CD4-positive, alpha-beta T cell treated with Interleukin-15 for 4 hours (primary cell): ENCODE results near the gene ATXN2L.
"Not testable (repeated sequence)": the region's sequence is repeated elsewhere in the genome, so short reads cannot be mapped to it uniquely, and the experiment has no call there.

ENCODE experiments used
- DNase-seq: peaks from one replicate; pipeline ENCODE4 v3.0.0-alpha.2; 2020; ENCODE audit warnings: low spot score

Gene ATXN2L

DNA sequence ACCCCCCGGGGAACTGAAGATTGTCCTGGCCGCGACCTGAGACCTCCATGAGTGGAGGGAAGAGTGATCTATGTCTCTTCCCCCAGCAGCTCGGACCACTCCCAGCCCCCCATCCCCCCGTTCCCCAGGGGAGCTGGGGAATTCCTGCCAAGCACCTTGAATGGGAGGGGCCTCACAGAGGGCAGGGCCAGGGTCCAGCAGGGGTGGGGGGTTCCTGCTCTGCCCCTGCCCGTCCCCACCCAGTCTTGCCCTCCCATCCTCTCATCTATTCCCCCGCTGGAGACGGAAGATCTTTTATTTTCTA is 13.9 kb downstream of the ATXN2L start:
- DNase-seq, result no peak

- no peak for DNase-seq
These were observed 15.1 kb downstream of the ATXN2L start for GRCh38 chr16:28837672-28838557.

DNA sequence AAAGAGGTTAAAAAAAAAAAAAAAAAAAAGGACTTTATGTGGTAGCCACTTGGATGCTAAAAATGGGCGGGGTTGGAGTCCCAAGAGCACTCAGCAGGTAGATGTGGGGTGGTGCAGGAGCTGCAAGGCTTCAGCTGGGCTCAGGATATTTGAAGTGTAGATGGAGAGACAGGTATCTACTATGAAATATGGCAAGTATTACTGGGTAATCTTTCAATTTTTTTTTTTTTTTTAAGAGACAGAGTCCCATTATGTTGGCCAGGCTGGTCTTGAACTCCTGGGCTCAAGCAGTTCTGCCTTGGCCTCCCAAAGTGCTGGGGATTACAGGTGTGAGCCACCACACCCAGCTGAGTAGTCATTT is 15.7 kb downstream of the ATXN2L start:
- no peak for DNase-seq

DNA sequence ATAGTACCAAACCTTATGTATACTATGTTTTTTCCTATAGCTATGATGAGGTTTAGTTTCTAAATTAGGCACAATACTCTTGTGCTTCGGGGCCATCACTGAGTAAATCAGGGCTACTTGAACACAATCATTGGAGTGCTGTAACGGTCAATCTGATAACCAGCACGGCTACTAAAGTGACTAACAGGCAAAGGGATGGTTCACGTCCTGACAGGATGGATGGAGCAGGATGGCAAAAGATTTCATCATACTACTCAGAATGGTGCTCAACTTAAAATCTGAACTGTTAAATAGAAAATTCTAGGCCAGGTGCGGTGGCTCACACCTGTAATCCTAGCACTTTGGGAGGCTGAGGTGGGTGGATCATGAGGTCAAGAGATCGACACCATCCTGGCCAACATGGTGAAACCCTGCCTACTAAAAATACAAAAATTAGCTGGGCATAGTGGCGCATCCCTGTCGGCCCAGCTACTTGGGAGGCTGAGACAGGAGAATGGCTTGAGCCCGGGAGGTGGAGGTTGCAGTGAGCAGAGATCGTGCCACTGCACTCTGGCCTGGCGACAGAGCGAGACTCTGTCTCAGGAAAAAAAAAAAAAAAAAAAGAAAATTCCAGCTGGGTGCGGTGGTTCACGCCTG is 16.3 kb downstream of the ATXN2L start:
- no peak for DNase-seq

DNA sequence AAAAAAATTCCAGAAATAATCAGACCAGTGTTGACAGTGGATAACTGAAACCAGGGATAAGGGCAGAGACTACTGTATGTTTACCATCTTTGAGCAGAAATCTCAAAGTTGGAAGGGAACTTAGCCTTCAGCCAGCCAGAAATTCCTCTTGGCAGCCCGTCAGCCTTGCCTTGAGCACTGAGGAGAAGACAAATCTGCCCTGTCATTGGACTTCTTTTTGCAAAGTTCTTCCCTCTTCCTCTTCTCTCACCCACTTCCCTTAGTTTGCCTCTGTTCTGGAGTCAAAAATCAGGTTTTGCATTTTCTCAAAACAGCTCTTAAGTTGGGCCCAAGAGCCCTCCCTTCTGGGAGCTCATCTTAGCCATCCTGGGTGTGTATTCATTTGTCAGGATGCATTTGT is 17.1 kb downstream of the ATXN2L start:
- DNase-seq, result no peak

DNA sequence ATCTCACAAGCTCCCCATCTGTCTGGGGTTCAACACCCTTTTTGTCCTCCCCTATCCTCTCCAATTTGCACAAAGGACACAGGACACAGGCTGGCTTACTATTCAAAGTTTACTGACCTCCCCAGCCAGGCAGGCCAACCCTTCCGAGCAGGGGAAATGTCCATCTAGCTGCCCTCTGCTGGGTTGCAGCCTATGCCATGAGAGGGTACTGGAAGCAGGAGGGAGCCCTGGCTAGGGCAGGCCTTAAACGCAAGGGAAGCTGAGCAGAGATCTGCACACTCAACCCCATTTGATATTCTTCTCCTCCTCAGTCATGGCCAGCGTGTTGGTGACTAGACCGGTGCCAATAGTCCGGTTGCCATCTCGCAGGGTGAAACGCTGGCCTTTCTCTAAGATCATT is 19.9 kb downstream of the ATXN2L start:
- DNase-seq, result no peak

- DNase-seq, result no peak
These were observed 21.0 kb downstream of the ATXN2L start for GRCh38 chr16:28843766-28844165.

DNA sequence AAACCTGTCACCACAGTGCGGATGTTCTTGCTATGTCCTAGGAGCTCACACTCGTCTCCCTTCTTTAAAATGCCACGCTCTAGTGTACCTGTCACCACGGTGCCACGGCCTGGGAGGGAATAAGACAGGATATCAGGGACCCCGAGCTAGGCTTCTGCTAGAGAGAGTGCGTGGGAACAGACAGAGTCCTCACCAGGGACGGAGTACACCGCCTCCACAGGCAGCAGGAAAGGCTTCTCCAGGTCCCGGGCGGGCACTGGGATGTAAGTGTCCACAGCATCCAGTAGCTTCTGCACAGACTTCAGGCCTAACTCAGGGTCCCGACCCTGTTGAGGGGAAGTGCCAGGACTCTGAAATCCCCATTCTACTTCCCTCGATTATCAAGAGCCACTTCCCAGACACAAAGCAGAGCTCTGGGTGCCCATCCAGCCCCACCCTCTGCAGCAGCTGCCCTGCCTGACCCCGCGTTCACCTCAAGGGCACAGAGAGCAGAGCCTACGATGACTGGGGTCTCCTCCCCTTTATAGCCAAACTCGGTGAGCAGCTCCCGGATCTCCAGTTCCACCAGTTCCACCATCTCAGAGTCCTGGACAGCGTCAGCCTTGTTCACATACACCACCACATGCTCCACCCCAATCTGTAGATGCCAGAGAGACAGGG is 21.6 kb downstream of the ATXN2L start:
- DNase-seq, result no peak

DNA sequence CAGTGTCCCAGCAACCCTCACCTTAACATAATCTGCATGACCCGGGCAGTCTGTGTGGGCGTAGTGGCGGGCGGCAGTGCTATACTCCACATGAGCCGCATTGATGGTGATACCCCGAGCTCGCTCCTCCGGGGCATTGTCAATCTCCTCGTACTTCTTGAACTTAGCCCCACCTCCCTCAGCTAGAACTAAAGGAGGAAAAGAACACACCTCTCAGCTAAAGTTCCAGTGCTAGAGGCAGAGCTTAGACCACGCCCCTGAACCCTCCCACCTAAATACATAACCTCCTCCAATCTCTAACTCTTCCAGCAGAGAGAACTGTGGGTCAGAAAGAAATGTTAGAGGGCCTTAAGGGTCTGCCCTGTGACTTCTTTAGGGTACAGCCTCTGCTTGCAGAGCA is 22.5 kb downstream of the ATXN2L start:
- no peak for DNase-seq

GRCh38 chr16:28845761-28846079 is 22.9 kb downstream of the ATXN2L start:
- no peak for DNase-seq

DNA sequence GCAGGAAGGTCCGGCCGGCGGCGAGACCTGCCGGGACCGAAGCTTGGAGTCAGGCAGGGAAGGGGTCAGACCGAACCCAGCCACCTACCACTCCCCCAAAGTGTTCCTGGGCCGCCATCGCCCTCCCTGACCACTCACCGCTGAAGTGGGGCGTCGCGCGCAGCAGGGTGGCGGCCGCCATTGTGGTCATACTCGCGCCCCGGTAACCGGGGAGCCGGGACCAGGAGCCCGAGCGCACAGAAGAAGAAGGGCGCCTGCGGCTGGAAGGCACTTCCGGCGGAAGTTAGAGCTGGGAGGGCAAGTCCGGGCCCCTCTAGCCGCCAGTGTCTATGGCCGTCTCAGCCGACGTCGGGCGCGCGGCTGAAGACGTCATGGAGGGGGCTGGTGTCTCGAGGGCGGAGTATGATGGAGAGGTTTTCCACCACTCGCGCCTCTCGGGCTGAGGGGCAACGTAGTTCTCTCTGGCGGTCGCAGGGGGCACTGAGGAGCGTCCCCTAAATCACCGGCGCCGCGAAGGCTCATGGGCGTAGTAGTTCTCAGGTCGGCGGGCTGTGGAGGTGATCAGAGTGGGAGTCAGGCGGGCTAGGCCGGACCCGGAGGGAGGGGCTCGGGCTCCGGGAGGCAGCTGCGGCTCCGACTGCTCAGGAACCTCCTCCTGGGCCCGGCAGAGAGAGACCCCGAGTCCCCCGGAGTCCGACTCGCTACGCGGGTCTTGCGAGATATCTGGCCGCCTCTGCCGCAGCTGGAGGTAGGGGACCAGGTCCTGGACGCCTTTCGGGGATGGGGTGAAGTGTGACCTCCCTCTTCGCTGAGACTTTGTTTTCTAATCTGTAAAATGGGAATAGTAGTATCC is 23.5 kb downstream of the ATXN2L start, which contains the start of gene TUFM:
Gene TUFM, minus strand, starts transcription at position 269 of the 853 bp plus-strand sequence. Its CDS starts 79 bp downstream, at position 190.
- peak; percentile 99 for DNase-seq

DNA sequence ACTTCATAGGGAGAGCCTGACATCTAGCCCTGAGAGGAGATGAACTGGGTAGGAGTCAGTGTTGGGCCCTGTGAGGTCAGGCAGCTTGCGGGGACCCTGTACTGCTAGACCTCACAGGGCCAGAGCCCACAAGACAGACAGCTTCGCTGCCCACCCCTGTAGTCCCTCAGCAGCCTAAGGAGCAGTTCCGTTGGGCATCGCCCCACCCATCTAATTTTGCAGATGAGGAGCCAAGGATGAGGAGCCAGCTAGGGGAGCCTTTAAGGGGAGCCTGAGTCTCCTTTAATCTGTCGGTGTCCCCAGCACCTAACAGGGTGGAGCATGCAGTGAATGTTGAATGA is 24.1 kb downstream of the ATXN2L start:
- no peak for DNase-seq

DNA sequence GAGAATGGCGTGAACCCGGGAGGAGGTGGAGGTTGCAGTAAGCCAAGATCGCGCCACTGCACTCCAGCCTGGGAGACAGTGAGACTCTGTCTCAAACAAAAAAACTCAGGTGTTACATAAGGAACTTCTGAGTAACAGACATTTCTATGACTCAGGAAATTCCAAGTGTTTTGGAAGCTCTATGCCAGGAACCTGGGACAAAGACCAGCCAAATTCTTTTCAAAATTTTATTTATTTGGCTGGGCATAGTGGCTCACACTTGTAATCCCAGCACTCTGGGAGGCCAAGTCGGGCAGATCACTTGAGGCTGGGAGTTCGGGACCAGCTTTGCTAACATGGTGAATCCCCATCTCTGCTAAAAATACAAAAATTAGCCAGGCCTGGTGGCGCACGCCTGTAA is 35.6 kb downstream of the ATXN2L start:
- DNase-seq, result no peak

- no peak for DNase-seq
These were observed 36.5 kb downstream of the ATXN2L start for GRCh38 chr16:28859326-28859725.

- no peak for DNase-seq
These were observed 41.4 kb downstream of the ATXN2L start for GRCh38 chr16:28863929-28864793.

GRCh38 chr16:28865001-28865688 is 42.3 kb downstream of the ATXN2L start:
- no peak for DNase-seq

GRCh38 chr16:28865722-28866453 is 43.1 kb downstream of the ATXN2L start:
- no peak for DNase-seq

- no peak for DNase-seq
These were observed 43.6 kb downstream of the ATXN2L start for GRCh38 chr16:28866454-28866804.

GRCh38 chr16:28867241-28867640 is 44.4 kb downstream of the ATXN2L start:
- no peak for DNase-seq

DNA sequence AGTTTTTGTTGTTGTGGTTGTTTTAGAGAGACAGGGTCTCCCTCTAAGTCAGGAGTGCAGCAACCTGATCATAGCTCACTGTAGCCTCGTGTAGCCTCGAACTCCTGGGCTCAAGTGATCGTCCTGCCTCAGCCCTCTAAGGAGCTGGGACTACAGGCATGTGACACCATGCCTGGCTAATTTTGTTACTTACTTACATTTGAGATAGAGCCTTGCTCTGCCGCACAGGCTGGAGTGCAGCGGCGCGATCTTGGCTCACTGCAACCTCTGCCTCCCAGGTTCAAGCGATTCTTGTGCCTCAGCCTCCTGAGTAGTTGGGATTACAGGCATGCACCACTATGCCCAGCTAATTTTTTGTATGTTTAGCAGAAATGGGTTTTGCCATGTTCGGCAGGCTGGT is 44.8 kb downstream of the ATXN2L start:
- not testable (repeated sequence) for DNase-seq
